IPS-20b (cell line): ENCODE measurements around the gene STRADA.

Source experiments
- H3K27ac ChIP-seq: one replicate; pipeline ENCODE4 v1.5.1; 2013; ENCODE audit warnings: low read length
- H3K27me3 ChIP-seq: 2 replicates; pipeline ENCODE4 v1.6.1; 2013; ENCODE audit warnings: mild to moderate bottlenecking, low read length, inconsistent platforms; ENCODE audit not compliant: insufficient read depth
- H3K36me3 ChIP-seq: 2 replicates; pipeline ENCODE4 v1.6.1; 2013; ENCODE audit warnings: low read depth, mild to moderate bottlenecking, inconsistent platforms, low read length, moderate library complexity; ENCODE audit not compliant: insufficient read depth
- H3K4me1 ChIP-seq: 2 replicates; pipeline ENCODE4 v1.6.1; 2013; ENCODE audit warnings: mild to moderate bottlenecking, control low read depth, inconsistent platforms, low read length, moderate library complexity; ENCODE audit not compliant: insufficient read depth
- H3K4me3 ChIP-seq: 2 replicates; pipeline ENCODE4 v1.5.1; 2013; ENCODE audit warnings: mild to moderate bottlenecking, low read length, inconsistent platforms
- H3K9ac ChIP-seq: 2 replicates; pipeline ENCODE4 v1.6.1; 2013; ENCODE audit warnings: low read depth, mild to moderate bottlenecking, inconsistent platforms, low read length, moderate library complexity
- H3K9me3 ChIP-seq: 2 replicates; pipeline ENCODE4 v1.6.1; 2013; ENCODE audit warnings: mild to moderate bottlenecking, low read depth, low read length, inconsistent platforms; ENCODE audit not compliant: insufficient read depth

Gene STRADA, protein sequence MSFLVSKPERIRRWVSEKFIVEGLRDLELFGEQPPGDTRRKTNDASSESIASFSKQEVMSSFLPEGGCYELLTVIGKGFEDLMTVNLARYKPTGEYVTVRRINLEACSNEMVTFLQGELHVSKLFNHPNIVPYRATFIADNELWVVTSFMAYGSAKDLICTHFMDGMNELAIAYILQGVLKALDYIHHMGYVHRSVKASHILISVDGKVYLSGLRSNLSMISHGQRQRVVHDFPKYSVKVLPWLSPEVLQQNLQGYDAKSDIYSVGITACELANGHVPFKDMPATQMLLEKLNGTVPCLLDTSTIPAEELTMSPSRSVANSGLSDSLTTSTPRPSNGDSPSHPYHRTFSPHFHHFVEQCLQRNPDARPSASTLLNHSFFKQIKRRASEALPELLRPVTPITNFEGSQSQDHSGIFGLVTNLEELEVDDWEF

DNA sequence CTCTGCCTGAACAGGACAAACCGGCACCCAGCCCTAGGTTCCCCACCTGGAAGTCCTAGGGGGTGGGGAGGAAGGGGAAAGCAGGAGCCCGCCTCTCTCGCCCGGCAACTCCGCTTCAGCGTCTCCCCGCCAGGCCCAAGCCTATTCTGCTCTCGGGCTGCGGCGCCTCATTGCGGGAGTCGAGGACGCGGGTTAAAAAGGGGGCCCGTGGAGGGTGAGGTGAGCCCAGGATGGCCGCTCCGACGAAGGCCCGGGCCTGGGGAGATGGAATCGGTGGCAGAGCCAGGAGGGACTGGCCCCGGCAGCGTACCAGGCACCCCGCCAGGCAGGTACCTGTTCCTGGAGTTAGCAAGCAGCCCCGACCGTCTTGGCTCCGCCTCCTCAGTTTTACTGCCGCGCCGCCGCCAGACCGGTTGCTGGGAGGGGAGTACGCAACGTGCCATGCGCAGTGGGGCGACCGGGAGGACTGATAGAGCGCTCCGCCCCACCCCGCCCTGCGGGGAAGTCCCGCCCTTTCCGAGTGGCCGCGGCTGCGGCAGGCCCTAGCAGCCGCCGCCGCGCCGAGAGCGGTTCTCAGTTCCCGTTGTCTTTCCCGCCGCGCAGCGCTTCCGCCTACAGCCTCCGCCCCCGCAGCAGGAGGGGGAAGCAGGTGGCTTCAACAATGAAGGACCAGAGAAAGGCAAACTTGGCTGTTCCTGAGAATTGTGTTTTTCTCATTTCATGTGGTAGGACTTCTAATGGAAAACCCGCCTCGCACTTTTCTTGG is at the start of gene STRADA:
Gene STRADA (minus strand): TSS at position 392 of the 766 bp plus-strand sequence. CDS start 13,430 bp downstream, outside the sequence.
- Histone ChIP-seq H3K9ac (peak within 1 kb of the TSS; percentile 95), H3K4me3 (peak within 1 kb of the TSS; percentile 90), H3K4me1 (peaks cover 6% of the 10 kb centered on the region; the same call in 1 of the 2 replicates), H3K9me3 (no peaks in the 10 kb centered on the region), H3K27me3 (no peaks in the 10 kb centered on the region), H3K36me3 (peaks cover 19% of the 10 kb centered on the region), H3K27ac (peak within 1 kb of the TSS; percentile 92)

DNA sequence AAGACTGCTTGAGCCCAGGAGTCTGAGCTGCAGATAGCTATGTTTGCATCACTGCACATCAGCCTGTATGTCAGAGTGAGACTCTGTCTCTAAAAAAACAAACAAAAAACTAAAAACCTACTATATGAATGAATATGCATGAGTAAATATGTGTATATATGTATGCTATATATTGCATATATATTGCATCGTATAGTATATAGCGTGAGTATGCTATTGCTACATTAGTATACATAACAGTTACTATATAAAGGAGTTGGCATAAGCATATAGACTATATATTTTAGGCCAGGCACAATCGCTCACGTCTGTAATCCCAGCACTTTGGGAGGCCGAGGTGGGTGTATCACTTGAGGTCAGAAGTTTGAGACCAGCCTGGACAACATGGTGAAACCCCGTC is 48.5 kb upstream of the STRADA start:
- H3K27ac ChIP-seq, result no peak overlapping the region
- H3K36me3 ChIP-seq, result peaks cover 95% of the 10 kb centered on the region
- H3K9me3 ChIP-seq, result no peaks in the 10 kb centered on the region
- H3K4me3 ChIP-seq, result no peak overlapping the region
- H3K4me1 ChIP-seq, result no peaks in the 10 kb centered on the region
- H3K9ac ChIP-seq, result no peak overlapping the region
- no peaks in the 10 kb centered on the region for H3K27me3 ChIP-seq

DNA sequence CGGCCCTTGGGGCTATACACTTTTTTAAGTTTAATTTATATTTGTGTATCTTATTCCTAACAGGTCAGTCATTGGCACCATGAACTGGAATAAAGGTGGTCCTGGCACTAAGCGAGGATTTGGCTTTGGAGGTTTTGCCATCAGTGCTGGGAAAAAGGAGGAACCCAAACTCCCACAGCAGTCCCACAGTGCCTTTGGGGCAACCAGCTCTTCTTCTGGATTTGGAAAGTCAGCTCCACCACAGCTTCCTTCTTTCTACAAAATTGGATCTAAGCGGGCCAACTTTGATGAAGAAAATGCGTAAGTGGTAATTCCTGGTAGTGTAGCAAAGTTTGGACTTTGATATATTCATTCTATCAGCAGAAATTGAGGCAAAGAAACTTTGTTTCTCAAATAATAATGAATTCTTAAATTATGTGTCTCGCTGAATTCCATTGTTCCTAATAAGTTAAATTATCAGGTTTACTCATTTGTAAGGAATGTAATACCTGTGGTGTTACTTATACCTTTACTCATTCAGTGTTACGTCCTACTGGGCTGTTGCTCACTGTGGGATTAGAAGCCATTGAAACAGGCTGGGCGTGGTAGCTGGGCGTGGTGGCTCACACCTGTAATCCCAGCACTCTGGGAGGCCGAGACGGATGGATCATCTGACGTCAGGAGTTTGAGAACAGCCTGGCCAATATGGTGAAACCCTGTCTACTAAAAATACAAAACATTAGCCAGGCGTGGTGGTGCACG is 45.5 kb upstream of the STRADA start:
- no peaks in the 10 kb centered on the region for H3K4me1 ChIP-seq
- no peaks in the 10 kb centered on the region for H3K9me3 ChIP-seq
- no peak overlapping the region for H3K4me3 ChIP-seq
- H3K27ac ChIP-seq, result no peak overlapping the region
- peaks cover 89% of the 10 kb centered on the region for H3K36me3 ChIP-seq
- H3K9ac ChIP-seq, result no peak overlapping the region
- H3K27me3 ChIP-seq, result no peaks in the 10 kb centered on the region

DNA sequence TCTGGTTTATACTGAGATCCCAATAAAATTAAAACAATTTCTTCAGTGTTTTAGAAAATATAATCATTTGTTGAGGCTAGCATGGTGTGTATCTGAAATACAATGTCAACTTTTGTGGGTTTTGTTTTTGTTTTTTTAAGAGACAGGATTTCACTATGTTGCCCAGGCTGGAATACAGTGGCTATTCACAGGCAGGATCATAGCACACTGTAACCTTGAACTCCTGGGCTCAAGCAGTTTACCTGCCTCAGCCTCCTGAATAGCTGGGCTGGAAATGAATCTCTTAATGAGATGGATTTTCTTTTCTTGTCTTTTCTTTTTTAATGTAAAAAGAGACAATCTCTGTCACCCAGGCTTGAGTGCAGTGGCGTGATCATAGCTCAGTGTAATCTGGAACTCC is 44.5 kb upstream of the STRADA start:
- Histone ChIP-seq H3K4me1 (no peaks in the 10 kb centered on the region), H3K27ac (no peak overlapping the region), H3K27me3 (no peaks in the 10 kb centered on the region), H3K36me3 (peaks cover 83% of the 10 kb centered on the region), H3K4me3 (no peak overlapping the region), H3K9me3 (no peaks in the 10 kb centered on the region), H3K9ac (no peak overlapping the region)

DNA sequence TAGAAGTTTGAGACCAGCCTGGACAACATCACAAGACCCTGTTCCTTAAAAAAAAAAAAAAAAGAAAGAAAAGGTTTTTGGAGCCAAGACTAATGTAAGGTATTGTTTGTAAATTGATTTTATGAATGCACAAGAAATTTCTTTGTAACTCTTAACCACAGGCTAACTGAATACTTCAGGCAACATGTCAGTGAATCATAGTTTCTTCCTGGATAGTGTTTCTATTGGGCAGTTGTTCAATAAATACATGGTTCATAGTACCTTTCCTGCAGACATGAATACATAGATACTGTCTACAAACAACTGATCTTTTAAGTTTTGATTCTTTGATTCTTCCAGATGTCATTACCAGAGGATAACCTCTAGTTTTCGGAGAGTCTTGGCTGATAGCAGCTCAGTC is 44.0 kb upstream of the STRADA start:
- Histone ChIP-seq H3K4me3 (no peak overlapping the region), H3K27ac (no peak overlapping the region), H3K9me3 (no peaks in the 10 kb centered on the region), H3K4me1 (no peaks in the 10 kb centered on the region), H3K27me3 (no peaks in the 10 kb centered on the region), H3K9ac (no peak overlapping the region), H3K36me3 (peaks cover 83% of the 10 kb centered on the region)

DNA sequence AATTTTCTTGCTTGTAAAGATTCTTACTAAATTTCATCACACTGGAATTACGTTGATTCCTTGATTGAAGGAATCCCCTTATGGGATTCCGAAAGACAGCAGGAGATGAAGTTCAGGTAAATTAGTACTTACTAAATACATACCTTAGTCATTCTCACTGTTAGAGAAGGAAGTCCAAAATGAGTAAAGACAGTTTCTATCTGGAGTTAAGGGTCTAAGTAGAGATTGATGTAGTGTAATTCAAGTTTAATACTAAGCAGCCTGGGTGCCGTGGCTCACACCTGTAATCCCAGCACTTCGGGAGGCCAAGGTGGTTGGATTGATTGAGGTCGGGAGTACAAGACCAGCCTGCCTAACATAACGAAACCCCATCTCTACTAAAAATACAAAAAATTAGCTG is 41.9 kb upstream of the STRADA start:
- H3K27ac ChIP-seq, result no peak overlapping the region
- no peaks in the 10 kb centered on the region for H3K4me1 ChIP-seq

DNA sequence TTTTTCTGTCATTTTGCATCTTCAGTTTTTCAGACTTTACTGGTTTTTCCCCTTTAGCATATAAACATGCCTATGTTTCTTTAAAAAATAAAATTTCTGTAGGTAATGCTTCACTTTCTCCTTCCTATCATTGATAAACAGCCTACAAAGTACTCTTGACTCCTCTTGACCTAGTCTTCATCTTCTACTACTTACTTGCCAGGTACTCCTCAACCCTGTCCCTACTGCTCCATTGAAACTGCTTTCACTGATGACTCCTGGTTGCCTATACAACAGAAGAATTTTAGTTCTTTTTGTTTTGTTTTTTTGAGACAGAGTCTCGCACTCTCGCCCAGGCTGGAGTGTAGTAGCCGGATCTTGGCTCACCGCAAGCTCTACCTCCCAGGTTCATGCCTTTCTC is 39.3 kb upstream of the STRADA start:
- Histone ChIP-seq H3K4me1 (peaks cover 4% of the 10 kb centered on the region), H3K27me3 (no peaks in the 10 kb centered on the region), H3K9me3 (no peaks in the 10 kb centered on the region), H3K9ac (no peak overlapping the region), H3K36me3 (peaks cover 80% of the 10 kb centered on the region), H3K4me3 (no peak overlapping the region), H3K27ac (no peak overlapping the region)

More for the DNA sequence above, 41.9 kb upstream of the STRADA start:
- H3K4me3 ChIP-seq, result no peak overlapping the region
- H3K9ac ChIP-seq, result no peak overlapping the region
- no peaks in the 10 kb centered on the region for H3K27me3 ChIP-seq
- H3K36me3 ChIP-seq, result peaks cover 80% of the 10 kb centered on the region
- H3K9me3 ChIP-seq, result no peaks in the 10 kb centered on the region

DNA sequence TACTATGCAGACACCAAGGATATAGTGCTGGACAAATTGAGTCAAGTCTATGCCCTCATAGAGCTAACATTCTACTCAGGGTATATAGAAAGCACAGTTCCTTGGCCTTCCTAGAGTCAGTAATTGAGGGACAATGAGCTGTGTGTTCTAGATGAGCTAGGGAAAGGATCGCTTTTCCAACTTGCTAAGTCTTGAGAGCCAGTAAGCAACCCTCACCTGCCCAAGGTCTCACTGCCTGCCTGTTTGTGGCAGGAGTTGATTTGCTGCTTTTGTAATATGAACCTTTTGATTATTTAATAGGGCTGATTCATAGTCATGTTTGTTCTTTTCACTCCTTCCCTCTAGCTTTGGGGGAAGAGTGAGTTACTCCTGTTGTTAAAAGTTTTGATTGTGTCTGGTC is 38.9 kb upstream of the STRADA start:
- no peak overlapping the region for H3K9ac ChIP-seq
- H3K4me1 ChIP-seq, result peaks cover 8% of the 10 kb centered on the region
- H3K36me3 ChIP-seq, result peaks cover 79% of the 10 kb centered on the region
- H3K9me3 ChIP-seq, result no peaks in the 10 kb centered on the region
- H3K27ac ChIP-seq, result no peak overlapping the region
- H3K4me3 ChIP-seq, result no peak overlapping the region
- no peaks in the 10 kb centered on the region for H3K27me3 ChIP-seq

DNA sequence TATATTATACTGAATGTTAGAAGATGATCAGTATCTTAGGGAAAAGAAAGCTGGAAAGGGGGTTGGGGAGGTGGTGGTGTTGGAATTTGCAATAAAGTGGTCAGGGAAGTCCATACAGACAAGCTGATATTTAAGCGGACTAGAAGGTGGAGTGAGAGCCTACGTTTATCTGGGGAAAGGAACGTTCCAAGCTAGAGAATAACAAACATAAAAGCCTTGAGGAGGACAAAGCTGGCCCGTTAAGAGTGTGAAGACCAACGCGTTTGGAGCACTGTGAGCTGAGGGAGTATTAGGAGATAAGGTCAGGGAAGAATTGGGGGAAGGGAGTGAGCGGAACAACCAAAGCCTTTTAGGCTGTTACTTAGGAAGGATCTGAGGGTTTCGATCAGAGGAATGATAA is 33.8 kb upstream of the STRADA start:
- H3K9me3 ChIP-seq, result no peaks in the 10 kb centered on the region
- peak overlapping the region; percentile 100; the same call in 1 of the 2 replicates for H3K9ac ChIP-seq
- peaks cover 43% of the 10 kb centered on the region for H3K36me3 ChIP-seq
- peak overlapping the region; percentile 97 for H3K4me3 ChIP-seq
- no peaks in the 10 kb centered on the region for H3K27me3 ChIP-seq
- H3K27ac ChIP-seq, result no peak overlapping the region
- peaks cover 10% of the 10 kb centered on the region for H3K4me1 ChIP-seq

DNA sequence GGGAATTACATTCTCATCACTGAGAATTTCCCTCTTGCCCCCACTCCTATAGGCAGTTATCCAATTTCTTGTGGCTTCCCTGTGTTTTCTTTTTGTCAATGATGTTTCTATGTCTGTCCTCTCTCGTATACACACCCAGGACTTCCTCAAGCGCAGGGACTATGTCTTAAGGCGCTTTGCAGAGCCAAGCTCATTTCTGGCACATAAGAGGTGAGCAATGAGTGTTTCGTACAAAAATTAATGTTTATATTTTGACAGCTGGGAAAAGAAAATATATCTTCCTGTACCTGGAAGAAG is 33.3 kb upstream of the STRADA start:
- Histone ChIP-seq H3K27ac (peak overlapping the region; percentile 100), H3K4me3 (peak overlapping the region; percentile 97), H3K36me3 (peaks cover 41% of the 10 kb centered on the region), H3K9me3 (no peaks in the 10 kb centered on the region), H3K9ac (peak overlapping the region; percentile 100), H3K4me1 (peaks cover 10% of the 10 kb centered on the region), H3K27me3 (no peaks in the 10 kb centered on the region)

DNA sequence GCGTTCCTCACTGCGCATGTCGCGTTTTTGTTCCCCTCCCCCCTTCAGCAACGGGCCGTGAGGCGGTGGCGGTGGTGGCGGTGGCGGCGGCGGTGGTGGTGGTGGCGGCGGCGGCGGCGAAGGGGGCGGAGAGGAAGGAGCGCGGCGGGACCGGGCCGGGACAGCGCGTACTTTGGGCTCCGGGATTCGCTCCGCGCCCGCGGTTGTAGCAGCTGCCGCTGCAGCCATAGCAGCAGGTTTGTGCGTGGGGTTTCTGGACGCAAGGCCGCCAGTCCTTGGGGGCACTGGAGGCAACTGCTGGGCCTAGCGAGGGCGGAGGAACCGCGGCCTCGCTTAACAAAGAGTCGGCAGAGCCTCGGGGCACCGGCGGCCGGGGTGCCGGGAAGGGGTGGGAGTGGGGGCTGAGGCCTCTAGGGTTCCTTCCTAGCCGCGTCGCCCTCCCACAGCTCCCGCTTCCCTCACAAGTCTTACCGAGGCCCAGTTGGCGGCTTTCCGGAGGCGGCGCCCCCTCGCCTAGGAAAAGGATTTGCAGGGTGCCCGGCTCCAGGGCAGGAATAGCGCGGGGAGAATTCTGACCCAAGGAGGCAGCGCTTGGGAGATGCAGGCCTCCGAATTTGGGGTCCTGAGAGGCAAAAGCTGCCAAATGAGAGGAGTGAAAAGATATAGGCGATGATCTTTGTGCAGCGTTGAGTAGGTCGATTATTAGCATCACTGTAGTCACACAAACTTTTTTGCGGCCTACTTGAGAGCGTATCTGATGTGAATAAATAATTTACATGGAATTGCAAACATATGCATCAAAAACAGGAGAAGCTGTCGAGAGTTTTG is 32.8 kb upstream of the STRADA start, which contains the start of gene DDX42:
Gene DDX42 (plus strand): TSS at position 30 of the 828 bp plus-strand sequence. CDS start 12,880 bp downstream, outside the sequence.
- H3K36me3 ChIP-seq, result peaks cover 35% of the 10 kb centered on the region
- H3K9ac ChIP-seq, result peak within 1 kb of the TSS; percentile 100
- H3K4me3 ChIP-seq, result peak within 1 kb of the TSS; percentile 97
- no peaks in the 10 kb centered on the region for H3K9me3 ChIP-seq
- peaks cover 10% of the 10 kb centered on the region for H3K4me1 ChIP-seq
- no peaks in the 10 kb centered on the region for H3K27me3 ChIP-seq
- H3K27ac ChIP-seq, result peak within 1 kb of the TSS; percentile 100
